Motor neuron (in vitro differentiated cells): Measurements from ENCODE around the gene PKD2L1. TPM values are rescaled to one million over a fixed set of nuclear protein-coding genes. Genes with fewer than 3 reads are reported as not detected.
"Not testable (repeated sequence)": the region's sequence is repeated elsewhere in the genome, so short reads cannot be mapped to it uniquely, and the experiment has no call there.

ENCODE experiments used
- ATAC-seq, 8 experiments: fragments of 200-7000 bp; cut with Tn5 transposase; replicated peaks in 6 of 8; 2 replicates each; pipeline ENCODE4 v1.8.0; 2021; ENCODE audit warnings: mild to moderate bottlenecking in 8 of 8, moderate library complexity in 8 of 8
- H3K27ac ChIP-seq, 2 donors: fragments of 250-450 bp; sonication (Bioruptor Pico); 2 replicates each; pipeline ENCODE4 v1.9.0; 2021; ENCODE audit warnings: antibody characterized with exemption in 2 of 2, mild to moderate bottlenecking in 2 of 2, moderate library complexity in 1 of 2
- H3K4me1 ChIP-seq, 2 donors: fragments of 250-450 bp; sonication (Bioruptor Pico); replicated peaks in 1 of 2; 2 replicates each; pipeline ENCODE4 v1.6.1; 2021; ENCODE audit warnings: antibody characterized with exemption in 2 of 2, mild to moderate bottlenecking in 2 of 2, moderate library complexity in 1 of 2
- H3K4me3 ChIP-seq, 5 donors: fragments of 250-450 bp; sonication (Bioruptor Pico); 2 replicates each; pipeline ENCODE4 v1.9.0; 2021; ENCODE audit warnings: antibody characterized with exemption in 5 of 5, mild to moderate bottlenecking in 5 of 5, moderate library complexity in 4 of 5
- WGBS, 10 experiments: fragments of 450-650 bp; shearing (Covaris generic); methylation state at CpG; one replicate each; pipeline ENCODE4 v1.0.0; 2022; 5-methylcytosine and 5-hydroxymethylcytosine counted together
- in situ Hi-C, 9 experiments: fragments of 400-800 bp; cut with MboI; loops; one replicate each; pipeline ENCODE4 v1.15.0; 2021; ENCODE audit warnings: low sequenced_read_pairs in 9 of 9, low pct_unique_long_range_greater_than_20kb in 2 of 9; ENCODE audit not compliant: unreplicated experiment in 9 of 9
- total RNA-seq, 8 experiments: library from RNA; unstranded; fragments of 300-600 nt; gene quantifications; 2 replicates each; pipeline versions ENCODE4 v1.2.3 to v1.2.4, GENCODE V29; 2022

The PKD2L1 gene
- total RNA-seq, 8 experiments from 2014 or later, result 0.24 to 0.36 (median 0.29) TPM; not detected in 3

GRCh38 chr10:100311298-100311697, 18.7 kb downstream of the PKD2L1 start:
- in situ Hi-C loops, result no loop called here
- ATAC-seq, result no peak
- Histone ChIP-seq H3K27ac (no peak overlapping the region), H3K4me3 (no peak overlapping the region), H3K4me1 (no peaks in the 10 kb centered on the region)
- WGBS, 10 experiments, result 7 to 83% (median 55%) methylated on average over 1 to 4 of the region's 4 CpGs

- H3K4me1 ChIP-seq, result no peaks in the 10 kb centered on the region
- H3K4me3 ChIP-seq, result no peak overlapping the region
- ATAC-seq, result peak in 1 of 8 experiments; percentile 82
- 50 to 93% (median 81%) methylated on average over 1 to 3 of the region's 3 CpGs for WGBS, 10 experiments
- no peak overlapping the region for H3K27ac ChIP-seq
- in situ Hi-C loops, result no loop called here
Measured at GRCh38 chr10:100307684-100308083, 22.3 kb downstream of the PKD2L1 start.

- WGBS, 10 experiments, result 64 to 100% (median 80%) methylated on average over 1 to 5 of the region's 5 CpGs; no CpG with 5 or more reads in 1 of the 10 experiments
- Histone ChIP-seq H3K4me1 (no peaks in the 10 kb centered on the region), H3K27ac (no peak overlapping the region), H3K4me3 (no peak overlapping the region)
- no peak for ATAC-seq
- in situ Hi-C loops, result no loop called here
Measured at GRCh38 chr10:100306861-100307260, 23.2 kb downstream of the PKD2L1 start.

- ATAC-seq, result no peak
- no peaks in the 10 kb centered on the region for H3K4me1 ChIP-seq
- in situ Hi-C loops, result no loop called here
Measured at GRCh38 chr10:100304414-100304813, 25.6 kb downstream of the PKD2L1 start.

GRCh38 chr10:100303724-100304319, 26.2 kb downstream of the PKD2L1 start:
- H3K4me3 ChIP-seq, result no peak overlapping the region
- WGBS, 10 experiments, result 0 to 39% (median 23%) methylated on average over 1 to 7 of the region's 7 CpGs; no CpG with 5 or more reads in 1 of the 10 experiments
- ATAC-seq, result peak in 5 of 8 experiments; percentile 41 to 71 (median 46)
- H3K4me1 ChIP-seq, result no peaks in the 10 kb centered on the region
- H3K27ac ChIP-seq, result no peak overlapping the region
- in situ Hi-C loops, result no loop called here

More at GRCh38 chr10:100304414-100304813, 25.6 kb downstream of the PKD2L1 start:
- WGBS, 10 experiments, result 60 to 100% (median 100%) methylated on average over 1 to 3 of the region's 3 CpGs; no CpG with 5 or more reads in 1 of the 10 experiments
- H3K4me3 ChIP-seq, result no peak overlapping the region
- no peak overlapping the region for H3K27ac ChIP-seq

GRCh38 chr10:100301123-100301522, 28.9 kb downstream of the PKD2L1 start:
- H3K27ac ChIP-seq, H3K4me3 ChIP-seq, in situ Hi-C loops, ATAC-seq, H3K4me1 ChIP-seq: not testable (repeated sequence)
- 0 to 80% (median 0%) methylated on average over 1 to 4 of the region's 5 CpGs; no CpG with 5 or more reads in 3 of the 10 experiments for WGBS, 10 experiments

- in situ Hi-C loops, result no loop called here
- Histone ChIP-seq H3K27ac (no peak overlapping the region), H3K4me1 (no peaks in the 10 kb centered on the region), H3K4me3 (no peak overlapping the region)
- no peak for ATAC-seq
- 20 to 87% (median 71%) methylated on average over 1 to 3 of the region's 9 CpGs; no CpG with 5 or more reads in 5 of the 10 experiments for WGBS, 10 experiments
Measured at GRCh38 chr10:100297242-100297641, 32.8 kb downstream of the PKD2L1 start.

- ATAC-seq, result no peak
- in situ Hi-C loops, result no loop called here
- H3K4me3 ChIP-seq, result no peak overlapping the region
- H3K4me1 ChIP-seq, result no peaks in the 10 kb centered on the region
- no peak overlapping the region for H3K27ac ChIP-seq
Measured at GRCh38 chr10:100293066-100293465, 37.0 kb downstream of the PKD2L1 start.

- in situ Hi-C loops, H3K27ac ChIP-seq, H3K4me1 ChIP-seq, H3K4me3 ChIP-seq: not testable (repeated sequence)
- WGBS, 10 experiments, result 18 to 100% (median 72%) methylated on average over 1 to 4 of the region's 4 CpGs; no CpG with 5 or more reads in 3 of the 10 experiments
- peak in 1 of 8 experiments; percentile 62 for ATAC-seq
Measured at GRCh38 chr10:100292300-100292699, 37.7 kb downstream of the PKD2L1 start.

GRCh38 chr10:100291356-100291755, 38.7 kb downstream of the PKD2L1 start:
- 37 to 100% (median 71%) methylated on average over 1 to 3 of the region's 3 CpGs; no CpG with 5 or more reads in 5 of the 10 experiments for WGBS, 10 experiments
- Histone ChIP-seq H3K4me1 (peaks cover 4 to 5% of the 10 kb centered on the region in 2 donors), H3K4me3 (no peak overlapping the region), H3K27ac (no peak overlapping the region)
- in situ Hi-C loops, result no loop called here
- ATAC-seq, result no peak

GRCh38 chr10:100289641-100290040, 40.4 kb downstream of the PKD2L1 start:
- no peak overlapping the region for H3K4me3 ChIP-seq
- H3K27ac ChIP-seq, result no peak overlapping the region
- peaks cover 13 to 14% of the 10 kb centered on the region in 2 donors for H3K4me1 ChIP-seq
- WGBS, 10 experiments, result 17 to 100% (median 78%) methylated on average over 1 of the region's 2 CpGs; no CpG with 5 or more reads in 5 of the 10 experiments
- ATAC-seq, result no peak
- in situ Hi-C loops, result no loop called here

GRCh38 chr10:100288196-100288595, 41.8 kb downstream of the PKD2L1 start:
- H3K27ac ChIP-seq, result no peak overlapping the region

GRCh38 chr10:100287756-100288155, 42.3 kb downstream of the PKD2L1 start:
- in situ Hi-C loops, result no loop called here
- 80 to 100% (median 94%) methylated on average over 1 to 6 of the region's 6 CpGs; no CpG with 5 or more reads in 2 of the 10 experiments for WGBS, 10 experiments
- H3K4me1 ChIP-seq, result peaks cover 15 to 22% of the 10 kb centered on the region in 2 donors
- no peak overlapping the region for H3K4me3 ChIP-seq
- no peak overlapping the region for H3K27ac ChIP-seq
- ATAC-seq, result no peak

More at GRCh38 chr10:100288196-100288595, 41.8 kb downstream of the PKD2L1 start:
- WGBS, 10 experiments, result 27 to 100% (median 80%) methylated on average over 2 to 5 of the region's 5 CpGs; no CpG with 5 or more reads in 3 of the 10 experiments
- H3K4me3 ChIP-seq, result no peak overlapping the region
- no peak for ATAC-seq
- in situ Hi-C loops, result no loop called here
- peaks cover 15 to 20% of the 10 kb centered on the region in 2 donors for H3K4me1 ChIP-seq
